ENCODE measurements around the gene CPXM1. TPM values are rescaled to one million over a fixed set of nuclear protein-coding genes. Genes with fewer than 3 reads are reported as not detected.
A peak's percentile ranks its signal among the peaks of the same experiment; 100 is the strongest.

The CPXM1 gene
- total and polyA plus RNA-seq, 2 donors (not counting 3 experiments of a cell fraction or from before 2014, with no cell fraction given): 18.9 to 20.3 TPM

DNA sequence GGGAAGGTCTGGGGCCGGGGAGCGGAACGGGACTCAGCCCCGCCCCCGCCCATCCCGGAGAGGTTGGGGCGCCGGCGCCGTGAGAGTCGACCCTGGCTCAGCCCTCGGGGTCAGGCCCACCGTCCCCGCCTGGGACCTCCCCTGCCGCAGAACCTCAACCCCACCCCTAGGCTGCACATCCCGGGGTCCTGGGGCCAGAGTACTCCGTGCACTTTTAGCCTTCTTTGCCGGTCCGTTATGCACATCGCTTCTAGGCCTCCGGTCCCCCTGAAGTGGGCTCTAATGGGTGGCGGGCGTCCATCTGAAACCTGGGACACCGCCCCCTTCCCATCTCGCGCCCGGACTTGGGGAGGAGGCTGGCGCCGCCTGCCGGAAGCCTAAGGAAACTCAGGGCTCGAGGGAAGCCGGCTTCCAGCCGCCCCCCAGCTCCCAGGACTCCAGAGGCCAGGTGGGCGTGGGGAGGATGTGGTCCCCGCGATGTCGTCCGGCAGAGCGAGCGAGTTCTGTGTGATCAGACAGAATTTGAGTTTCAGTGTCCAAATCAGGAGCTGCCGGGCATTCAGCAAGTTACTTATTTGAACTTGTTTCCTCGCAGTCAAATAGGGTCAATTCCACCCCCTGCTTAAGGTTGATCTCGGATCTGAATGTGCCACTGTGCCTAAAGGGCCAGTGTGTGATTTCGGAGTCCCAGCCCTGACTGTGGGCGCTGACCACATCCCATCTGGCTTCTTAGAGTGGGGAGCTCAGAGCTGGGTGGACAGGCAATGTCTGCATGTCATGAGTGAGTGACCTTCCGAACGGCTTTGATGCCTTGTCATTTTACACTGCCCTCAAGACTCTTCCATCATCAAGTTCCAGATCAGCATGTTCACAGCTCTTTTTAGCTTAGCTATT lies 47.6 kb downstream of the CPXM1 start:
- FAIRE-seq: peak; percentile 44
- dilution Hi-C loops (cut with MboI; ENCODE audit: extremely low pct_ligation_motif_present, low sequenced_read_pairs) (no loop called here), intact Hi-C loops (cut with micrococcal nuclease) (loop anchor here (1.0 to 5.0 kb wide), 2 partner anchors 99 to 119 kb away; partner anchors contain the start of gene PTPRA)
- Histone ChIP-seq H4K20me1 (replicated peaks; ENCODE audit: control insufficient read depth, extremely low read depth, insufficient read depth, low read length) (no peaks in the 10 kb centered on the region), H3K4me3 (replicated peaks in 1 of 3; ENCODE audit: insufficient read depth in 1 of 3, low read depth in 1 of 3, low read length in 3 of 3) (peak overlapping the region in 1 of 3 experiments; percentile 24), H3K9ac (replicated peaks; ENCODE audit: extremely low read depth, insufficient read depth, low read length) (no peak overlapping the region), H3K4me1 (ENCODE audit: control insufficient read depth, extremely low read depth, insufficient read depth, low read length) (peaks cover 17% of the 10 kb centered on the region), H3K27me3 (ENCODE audit: control insufficient read depth in 2 of 2, insufficient read depth in 2 of 2, low read length in 2 of 2) (peaks cover 51 to 61% of the 10 kb centered on the region in 2 experiments), H3K27ac (ENCODE audit: insufficient read depth, low read depth, low read length) (no peak overlapping the region), H3K9me1 (replicated peaks; ENCODE audit: control insufficient read depth, extremely low read depth, insufficient read depth, low read length) (no peaks in the 10 kb centered on the region), H3K79me2 (ENCODE audit: control insufficient read depth, insufficient read depth, low read length) (no peaks in the 10 kb centered on the region), H2AFZ (ENCODE audit: low read depth, low read length) (peak overlapping the region; percentile 71), H3K4me2 (ENCODE audit: insufficient read depth, low read length) (peak overlapping the region; percentile 18), H3K36me3 (ENCODE audit: control insufficient read depth in 2 of 2, extremely low read depth in 1 of 2, insufficient read depth in 2 of 2, low read length in 2 of 2) (no peaks in the 10 kb centered on the region), H3K9me3 (replicated peaks; ENCODE audit: control insufficient read depth, insufficient read depth, low read length) (no peaks in the 10 kb centered on the region)
- BruUV-seq (replicated peaks): no TSS peak
- TF ChIP-seq, protein P1, sequence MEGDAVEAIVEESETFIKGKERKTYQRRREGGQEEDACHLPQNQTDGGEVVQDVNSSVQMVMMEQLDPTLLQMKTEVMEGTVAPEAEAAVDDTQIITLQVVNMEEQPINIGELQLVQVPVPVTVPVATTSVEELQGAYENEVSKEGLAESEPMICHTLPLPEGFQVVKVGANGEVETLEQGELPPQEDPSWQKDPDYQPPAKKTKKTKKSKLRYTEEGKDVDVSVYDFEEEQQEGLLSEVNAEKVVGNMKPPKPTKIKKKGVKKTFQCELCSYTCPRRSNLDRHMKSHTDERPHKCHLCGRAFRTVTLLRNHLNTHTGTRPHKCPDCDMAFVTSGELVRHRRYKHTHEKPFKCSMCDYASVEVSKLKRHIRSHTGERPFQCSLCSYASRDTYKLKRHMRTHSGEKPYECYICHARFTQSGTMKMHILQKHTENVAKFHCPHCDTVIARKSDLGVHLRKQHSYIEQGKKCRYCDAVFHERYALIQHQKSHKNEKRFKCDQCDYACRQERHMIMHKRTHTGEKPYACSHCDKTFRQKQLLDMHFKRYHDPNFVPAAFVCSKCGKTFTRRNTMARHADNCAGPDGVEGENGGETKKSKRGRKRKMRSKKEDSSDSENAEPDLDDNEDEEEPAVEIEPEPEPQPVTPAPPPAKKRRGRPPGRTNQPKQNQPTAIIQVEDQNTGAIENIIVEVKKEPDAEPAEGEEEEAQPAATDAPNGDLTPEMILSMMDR (IDR thresholded peaks at IDR 0.05; ENCODE audit: extremely low read depth in 1 of 2, insufficient read depth in 1 of 2, low read depth in 1 of 2, low read length in 2 of 2): peak; percentile 73 to 87
- TF ChIP-seq POLR2A (IDR thresholded peaks at IDR 0.05; ENCODE audit: low read depth, low read length) (no peak), EZH2 (IDR thresholded peaks at IDR 0.05; ENCODE audit: borderline replicate concordance, low read depth, low read length, severe bottlenecking) (peak; percentile 72)
- CTCF ChIA-PET: interaction anchor here (0.5 to 10.0 kb wide), 26 partner anchors 9 to 344 kb away, joined by 3 to 171 read pairs (median 4); partner anchors contain the start of gene EBF4
- POLR2A ChIA-PET: no interaction called here
- peak; percentile 42 for DNase-seq (ENCODE audit: low read depth, low spot score)

Data from endothelial cell of umbilical vein (primary cell).